Activated CD8-positive, alpha-beta T cell treated with anti-CD3 and anti-CD28 coated beads for 36 hours (primary cell): Measurements from ENCODE around the gene IFI27. TPM values are rescaled to one million over a fixed set of nuclear protein-coding genes. Genes with fewer than 3 reads are reported as not detected.

Source experiments
- ATAC-seq: fragments of 200-7000 bp; cut with Tn5 transposase; one replicate; pipeline ENCODE4 v1.10.0; 2021; ENCODE audit warnings: mild to moderate bottlenecking, moderate library complexity
- CTCF ChIA-PET: fragments of 350-600 bp; sonication (Branson Sonifier 250); formaldehyde crosslinking; loops from one replicate; lab custom pipeline; 2021; ENCODE audit warnings: antibody characterized with exemption; lab: Charles Lee
- POLR2A ChIA-PET: fragments of 350-600 bp; sonication (Branson Sonifier 250); formaldehyde crosslinking; loops from one replicate; lab custom pipeline; 2021; ENCODE audit warnings: antibody characterized with exemption; lab: Charles Lee
- DNase-seq: peaks from one replicate; pipeline ENCODE4 v3.0.0-alpha.2; 2020
- H3K27ac Mint-ChIP-seq: one replicate; pipeline ENCODE4 v1.8.0; 2021; ENCODE audit warnings: mild to moderate bottlenecking, mixed read lengths
- H3K27me3 Mint-ChIP-seq: one replicate; pipeline ENCODE4 v1.8.0; 2021; ENCODE audit warnings: mixed read lengths
- H3K36me3 Mint-ChIP-seq: one replicate; pipeline ENCODE4 v1.8.0; 2021; ENCODE audit warnings: low read depth, mixed read lengths
- H3K4me1 Mint-ChIP-seq: one replicate; pipeline ENCODE4 v1.8.0; 2021; ENCODE audit warnings: low read depth, mixed read lengths
- H3K4me3 Mint-ChIP-seq: one replicate; pipeline ENCODE4 v1.8.0; 2021; ENCODE audit warnings: mild to moderate bottlenecking, moderate library complexity, mixed read lengths
- H3K9me3 Mint-ChIP-seq: one replicate; pipeline ENCODE4 v1.8.0; 2021; ENCODE audit warnings: mixed read lengths
- CTCF ChIP-seq: fragments of 200-600 bp; IDR thresholded peaks from one replicate; pipeline ENCODE4 v1.8.0; 2022; ENCODE audit warnings: antibody characterized with exemption, mild to moderate bottlenecking
- intact Hi-C: fragments of 100-400 bp; cut with micrococcal nuclease; formaldehyde crosslinking; loops from one replicate; pipeline ENCODE4 v1.10.0; 2022
- total RNA-seq, 2 experiments: library from RNA; stranded (reverse); gene quantifications; one replicate each; pipeline ENCODE4 v1.2.3, GENCODE V29; 2021

Gene IFI27
- total RNA-seq, 2 experiments from 2014 or later, result 0.86 to 4.1 TPM

- no peak for TF ChIP-seq CTCF
- peak; percentile 47 for DNase-seq
- Mint-ChIP-seq H3K27ac (no peak overlapping the region), H3K4me3 (no peak overlapping the region), H3K9me3 (no peaks in the 10 kb centered on the region), H3K36me3 (no peaks in the 10 kb centered on the region), H3K27me3 (peaks cover 6% of the 10 kb centered on the region), H3K4me1 (peaks cover 31% of the 10 kb centered on the region)
- ATAC-seq, result peak; percentile 81
- CTCF ChIA-PET, result interaction anchor here (1.0 to 3.3 kb wide), 3 partner anchors 22 to 24 kb away, joined by 3 to 14 read pairs (median 4); no protein-coding TSS in a partner anchor
- POLR2A ChIA-PET, result interaction anchor here (0.6 kb wide), 1 partner anchor 610 kb away, joined by 3 read pairs; no protein-coding TSS in a partner anchor
- intact Hi-C loops, result no loop called here
Measured at GRCh38 chr14:94158239-94158883, 47.8 kb downstream of the IFI27 start.

GRCh38 chr14:94161058-94161457 is 50.5 kb downstream of the IFI27 start:
- ATAC-seq (no peak), DNase-seq (no peak)
- Mint-ChIP-seq H3K4me1 (peaks cover 40% of the 10 kb centered on the region), H3K36me3 (no peaks in the 10 kb centered on the region), H3K9me3 (no peaks in the 10 kb centered on the region), H3K27me3 (peaks cover 2% of the 10 kb centered on the region), H3K4me3 (no peak overlapping the region), H3K27ac (no peak overlapping the region)
- intact Hi-C loops, result no loop called here
- ChIA-PET POLR2A (no interaction called here), CTCF (interaction anchor here (2.3 kb wide), 1 partner anchor 25 kb away, joined by 16 read pairs; no protein-coding TSS in a partner anchor)
- no peak for TF ChIP-seq CTCF

- H3K4me1 Mint-ChIP-seq, result peaks cover 40% of the 10 kb centered on the region
Measured at GRCh38 chr14:94161981-94162380, 51.4 kb downstream of the IFI27 start.

GRCh38 chr14:94162466-94162865 is 51.9 kb downstream of the IFI27 start:
- no peak for DNase-seq
- no peak overlapping the region for H3K27ac Mint-ChIP-seq
- no peaks in the 10 kb centered on the region for H3K27me3 Mint-ChIP-seq
- ChIA-PET CTCF (interaction anchor here (1.6 to 2.3 kb wide), 3 partner anchors 9 to 26 kb away, joined by 5 to 16 read pairs (median 7); no protein-coding TSS in a partner anchor), POLR2A (no interaction called here)
- H3K36me3 Mint-ChIP-seq, result no peaks in the 10 kb centered on the region
- intact Hi-C loops, result no loop called here
- no peak for TF ChIP-seq CTCF
- H3K4me3 Mint-ChIP-seq, result no peak overlapping the region
- peaks cover 40% of the 10 kb centered on the region for H3K4me1 Mint-ChIP-seq
- H3K9me3 Mint-ChIP-seq, result no peaks in the 10 kb centered on the region
- ATAC-seq, result no peak

More at GRCh38 chr14:94161981-94162380, 51.4 kb downstream of the IFI27 start:
- DNase-seq (no peak), ATAC-seq (no peak)
- peaks cover 1% of the 10 kb centered on the region for H3K27me3 Mint-ChIP-seq
- no peaks in the 10 kb centered on the region for H3K9me3 Mint-ChIP-seq
- H3K4me3 Mint-ChIP-seq, result no peak overlapping the region
- no peak overlapping the region for H3K27ac Mint-ChIP-seq
- no peaks in the 10 kb centered on the region for H3K36me3 Mint-ChIP-seq
- TF ChIP-seq CTCF, result no peak
- intact Hi-C loops, result no loop called here
- CTCF ChIA-PET, result interaction anchor here (1.6 to 2.3 kb wide), 3 partner anchors 9 to 26 kb away, joined by 5 to 16 read pairs (median 7); no protein-coding TSS in a partner anchor
- POLR2A ChIA-PET, result no interaction called here

- no peak for TF ChIP-seq CTCF
- intact Hi-C loops, result no loop called here
- no peak overlapping the region for H3K27ac Mint-ChIP-seq
- H3K36me3 Mint-ChIP-seq, result no peaks in the 10 kb centered on the region
- ChIA-PET POLR2A (no interaction called here), CTCF (interaction anchor here (2.6 kb wide), 1 partner anchor 27 kb away, joined by 10 read pairs; no protein-coding TSS in a partner anchor)
- ATAC-seq (no peak), DNase-seq (no peak)
- H3K4me1 Mint-ChIP-seq, result peaks cover 27% of the 10 kb centered on the region
- no peaks in the 10 kb centered on the region for H3K9me3 Mint-ChIP-seq
- no peaks in the 10 kb centered on the region for H3K27me3 Mint-ChIP-seq
- H3K4me3 Mint-ChIP-seq, result no peak overlapping the region
Measured at GRCh38 chr14:94163796-94164195, 53.3 kb downstream of the IFI27 start.
